Neural progenitor cell (in vitro differentiated cells): Measurements from ENCODE around the gene SPRY2. TPM values are rescaled to one million over a fixed set of nuclear protein-coding genes. Genes with fewer than 3 reads are reported as not detected.

Source experiments
- DNase-seq: peaks from one replicate; pipeline ENCODE4 v3.0.0-alpha.2; 2016; ENCODE audit warnings: low spot score
- H2AFZ ChIP-seq: fragments of 200-600 bp; sonication (generic); replicated peaks from 2 replicates; pipeline ENCODE4 v1.6.1; 2016; ENCODE audit warnings: antibody characterized with exemption
- H3F3A ChIP-seq: fragments of 200-600 bp; sonication (generic); 2 replicates; pipeline ENCODE4 v1.6.1; 2016; ENCODE audit warnings: antibody characterized with exemption, low read depth
- H3K27ac ChIP-seq: fragments of 200-600 bp; sonication (generic); 2 replicates; pipeline ENCODE4 v1.5.1; 2016; ENCODE audit warnings: mild to moderate bottlenecking
- H3K27me3 ChIP-seq: fragments of 200-600 bp; sonication (generic); 2 replicates; pipeline ENCODE4 v1.6.1; 2016; ENCODE audit warnings: mild to moderate bottlenecking, moderate library complexity
- H3K36me3 ChIP-seq: fragments of 200-600 bp; sonication (generic); 2 replicates; pipeline ENCODE4 v1.5.1; 2016
- H3K4me1 ChIP-seq: fragments of 200-600 bp; sonication (generic); 2 replicates; pipeline ENCODE4 v1.6.1; 2016; ENCODE audit warnings: mixed run types
- H3K4me2 ChIP-seq: fragments of 200-600 bp; sonication (generic); 2 replicates; pipeline ENCODE4 v1.6.1; 2016
- H3K4me3 ChIP-seq: fragments of 200-600 bp; sonication (generic); 2 replicates; pipeline ENCODE4 v1.5.1; 2016
- H3K79me2 ChIP-seq: fragments of 200-600 bp; sonication (generic); 2 replicates; pipeline ENCODE4 v1.6.1; 2016; ENCODE audit warnings: low read depth
- H3K9ac ChIP-seq: fragments of 200-600 bp; sonication (generic); 2 replicates; pipeline ENCODE4 v1.6.1; 2016
- H3K9me3 ChIP-seq: fragments of 200-600 bp; sonication (generic); 2 replicates; pipeline ENCODE4 v1.5.1; 2016; ENCODE audit warnings: low read depth
- H4K20me1 ChIP-seq: fragments of 200-600 bp; sonication (generic); 2 replicates; pipeline ENCODE4 v1.6.1; 2016; ENCODE audit warnings: low read depth
- H3K27ac Mint-ChIP-seq: 3 replicates; pipeline ENCODE4 v1.8.0; 2021; ENCODE audit warnings: mixed read lengths
- H3K27me3 Mint-ChIP-seq: 2 replicates; pipeline ENCODE4 v1.8.0; 2022; ENCODE audit warnings: low read depth, mild to moderate bottlenecking, inconsistent platforms, moderate library complexity, mixed read lengths; ENCODE audit not compliant: insufficient read depth
- H3K36me3 Mint-ChIP-seq: 3 replicates; pipeline ENCODE4 v1.8.0; 2021; ENCODE audit warnings: mixed read lengths
- H3K4me1 Mint-ChIP-seq: 3 replicates; pipeline ENCODE4 v1.8.0; 2021; ENCODE audit warnings: mixed read lengths
- H3K4me3 Mint-ChIP-seq: 3 replicates; pipeline ENCODE4 v1.8.0; 2021; ENCODE audit warnings: mild to moderate bottlenecking, moderate library complexity, mixed read lengths
- H3K9me3 Mint-ChIP-seq: 3 replicates; pipeline ENCODE4 v1.8.0; 2020; ENCODE audit warnings: mixed read lengths
- CTCF ChIP-seq: fragments of 200-600 bp; sonication (generic); IDR thresholded peaks from 2 replicates; pipeline ENCODE4 v1.5.1; 2017; ENCODE audit warnings: antibody characterized with exemption, mild to moderate bottlenecking
- EZH2 ChIP-seq: fragments of 200-600 bp; sonication (generic); IDR thresholded peaks from 2 replicates; pipeline ENCODE4 v1.6.1; 2017; ENCODE audit warnings: antibody characterized with exemption, mild to moderate bottlenecking, moderate library complexity
- EZH2phosphoT487 ChIP-seq: fragments of 200-600 bp; sonication (generic); IDR thresholded peaks from 2 replicates; pipeline ENCODE4 v1.6.1; 2017; ENCODE audit warnings: antibody characterized with exemption
- total RNA-seq: library from RNA; depleted of rRNA; stranded (reverse); fragments of >200 nt; gene quantifications from 2 replicates; pipeline ENCODE4 v1.2.3, GENCODE V29; 2015; ENCODE audit warnings: low replicate concordance

The SPRY2 gene
- total RNA-seq, 1 donor from 2014 or later: 17.2 TPM

GRCh38 chr13:80312967-80313366 lies 28.0 kb downstream of the SPRY2 start:
- H3K4me1 Mint-ChIP-seq: peaks cover 23% of the 10 kb centered on the region
- H3K27me3 Mint-ChIP-seq: peaks cover 4% of the 10 kb centered on the region
- TF ChIP-seq CTCF (no peak), EZH2phosphoT487 (no peak), EZH2 (no peak)
- no peak for DNase-seq
- H3K4me3 Mint-ChIP-seq: no peak overlapping the region
- peaks cover 6% of the 10 kb centered on the region for H3K4me1 ChIP-seq
- H3K27me3 ChIP-seq: no peaks in the 10 kb centered on the region
- peaks cover 14% of the 10 kb centered on the region for H3K36me3 Mint-ChIP-seq
- H2AFZ ChIP-seq: no peak overlapping the region
- no peak overlapping the region for H3K4me3 ChIP-seq
- no peak overlapping the region for H3K9ac ChIP-seq
- H3K79me2 ChIP-seq: no peaks in the 10 kb centered on the region
- no peak overlapping the region for H3K27ac ChIP-seq
- no peaks in the 10 kb centered on the region for H3K9me3 ChIP-seq
- H4K20me1 ChIP-seq: no peaks in the 10 kb centered on the region
- H3K36me3 ChIP-seq: no peaks in the 10 kb centered on the region
- no peaks in the 10 kb centered on the region for H3K9me3 Mint-ChIP-seq
- H3K4me2 ChIP-seq: no peak overlapping the region
- H3F3A ChIP-seq: no peaks in the 10 kb centered on the region
- no peak overlapping the region for H3K27ac Mint-ChIP-seq

GRCh38 chr13:80312012-80312704 lies 28.8 kb downstream of the SPRY2 start:
- Mint-ChIP-seq H3K9me3 (no peaks in the 10 kb centered on the region), H3K27ac (no peak overlapping the region), H3K4me3 (no peak overlapping the region), H3K36me3 (peaks cover 9% of the 10 kb centered on the region), H3K4me1 (peaks cover 29% of the 10 kb centered on the region), H3K27me3 (peaks cover 4% of the 10 kb centered on the region)
- H3K4me2 ChIP-seq: no peak overlapping the region
- H3K27ac ChIP-seq: no peak overlapping the region
- H3K4me1 ChIP-seq: peaks cover 6% of the 10 kb centered on the region
- no peak for TF ChIP-seq EZH2
- no peak for TF ChIP-seq EZH2phosphoT487
- no peak for TF ChIP-seq CTCF
- DNase-seq: no peak
- no peak overlapping the region for H3K9ac ChIP-seq
- no peaks in the 10 kb centered on the region for H3F3A ChIP-seq
- H3K9me3 ChIP-seq: no peaks in the 10 kb centered on the region
- H4K20me1 ChIP-seq: no peaks in the 10 kb centered on the region
- H3K36me3 ChIP-seq: no peaks in the 10 kb centered on the region
- H3K79me2 ChIP-seq: no peaks in the 10 kb centered on the region
- no peak overlapping the region for H3K4me3 ChIP-seq
- no peak overlapping the region for H2AFZ ChIP-seq
- H3K27me3 ChIP-seq: no peaks in the 10 kb centered on the region

- TF ChIP-seq EZH2 (no peak), EZH2phosphoT487 (no peak), CTCF (no peak)
- Mint-ChIP-seq H3K27me3 (peaks cover 4% of the 10 kb centered on the region), H3K9me3 (no peaks in the 10 kb centered on the region), H3K4me3 (no peak overlapping the region), H3K27ac (no peak overlapping the region), H3K4me1 (peaks cover 32% of the 10 kb centered on the region), H3K36me3 (peaks cover 6% of the 10 kb centered on the region)
- no peak overlapping the region for H3K9ac ChIP-seq
- no peaks in the 10 kb centered on the region for H3K27me3 ChIP-seq
- no peaks in the 10 kb centered on the region for H3K9me3 ChIP-seq
- no peak overlapping the region for H3K27ac ChIP-seq
- no peaks in the 10 kb centered on the region for H3K79me2 ChIP-seq
- H3K36me3 ChIP-seq: no peaks in the 10 kb centered on the region
- DNase-seq: no peak
- H3K4me2 ChIP-seq: no peak overlapping the region
- no peak overlapping the region for H2AFZ ChIP-seq
- no peaks in the 10 kb centered on the region for H3K4me1 ChIP-seq
- H3F3A ChIP-seq: no peaks in the 10 kb centered on the region
- H3K4me3 ChIP-seq: no peak overlapping the region
- no peaks in the 10 kb centered on the region for H4K20me1 ChIP-seq
These were observed 31.0 kb downstream of the SPRY2 start for GRCh38 chr13:80309926-80310325.
